Stimulated activated CD4-positive, alpha-beta T cell treated with anti-CD3 and anti-CD28 coated beads, Interleukin-12 subunit alpha, Interleukin-12 subunit beta, amount 100 ng/mL, for 24 hours (primary cell): Measurements from ENCODE around the gene IRF6.

Experiments used
- DNase-seq, 2 experiments: peaks; one replicate each; pipeline ENCODE4 v3.0.0-alpha.2; 2020; ENCODE audit warnings: low read depth in 2 of 2

The IRF6 gene

DNA sequence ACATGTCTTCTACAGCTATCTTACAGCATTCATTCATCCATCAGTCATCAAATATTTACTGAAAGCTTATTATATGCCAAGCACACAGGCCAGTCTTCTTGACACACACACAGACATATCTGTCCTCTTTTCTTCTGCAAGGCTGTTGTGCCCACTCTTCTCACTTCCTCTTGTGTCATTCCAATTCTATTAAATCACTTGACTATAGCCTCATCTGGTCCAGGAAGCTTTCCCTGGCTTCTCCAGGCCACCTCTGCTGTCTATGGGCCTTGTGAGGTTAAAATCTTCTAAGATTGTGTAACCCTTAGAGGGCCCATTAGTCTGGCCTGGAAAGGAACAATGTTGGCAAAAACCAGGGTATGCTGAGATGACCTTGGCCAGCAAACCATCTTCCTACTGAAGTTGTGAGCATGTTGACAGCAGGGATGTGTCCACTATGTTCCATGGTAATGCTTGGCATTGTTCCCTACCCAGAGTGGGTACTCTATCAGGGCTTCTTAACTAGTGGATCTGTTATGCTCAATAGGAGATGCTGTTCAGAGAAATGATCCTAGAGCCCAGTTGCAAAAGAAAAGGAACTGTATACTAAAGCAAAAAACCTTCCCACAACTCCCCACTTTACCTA lies 44.8 kb downstream of the IRF6 start:
- DNase-seq = no peak

DNA sequence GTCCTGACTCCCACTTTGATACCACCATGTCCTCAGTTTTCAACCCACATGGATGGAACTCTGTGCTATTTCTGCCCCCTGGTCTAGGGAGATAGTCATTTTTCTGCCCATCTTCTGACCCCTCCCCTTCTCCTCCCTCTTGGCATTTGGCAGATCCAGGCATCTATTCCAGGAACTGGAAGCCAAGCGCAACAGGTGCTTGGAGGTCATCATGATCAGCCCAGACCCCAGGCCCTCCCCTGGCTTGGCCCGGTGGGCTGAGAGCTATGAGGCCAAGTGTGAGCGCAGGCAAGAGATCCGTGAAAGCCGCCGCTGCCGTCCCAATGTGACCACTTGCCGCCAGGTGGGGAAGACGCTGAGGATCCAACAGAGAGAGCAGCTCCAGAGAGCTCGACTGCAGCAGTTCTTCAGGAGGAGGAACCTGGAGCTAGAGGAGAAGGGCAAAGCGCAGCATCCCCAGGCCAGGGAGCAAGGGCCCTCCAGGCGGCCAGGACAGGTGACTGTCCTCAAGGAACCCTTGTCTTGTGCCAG lies 46.0 kb downstream of the IRF6 start:
- DNase-seq = no peak

DNA sequence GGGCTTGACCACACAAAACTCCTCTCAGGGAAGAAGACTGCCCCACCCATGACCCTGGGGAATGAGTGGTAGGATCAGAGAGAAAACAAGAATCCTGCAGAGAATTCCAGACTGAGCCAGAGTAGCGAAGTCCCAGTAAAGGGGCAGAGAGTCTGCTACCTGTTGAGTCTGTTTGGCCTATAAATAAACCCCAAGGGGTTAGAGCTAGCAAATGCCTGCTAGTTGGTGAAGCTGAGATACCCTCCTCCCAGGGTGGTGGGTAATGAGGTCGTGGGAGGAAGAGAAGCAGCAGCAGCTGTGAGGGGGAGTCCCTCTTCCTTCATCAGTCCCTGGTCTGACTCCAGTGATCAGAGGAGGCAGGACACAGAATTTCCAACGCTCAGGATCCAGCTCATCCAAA lies 47.5 kb downstream of the IRF6 start:
- DNase-seq = no peak

GRCh38 chr1:209756615-209757445 lies 49.1 kb downstream of the IRF6 start:
- DNase-seq = no peak

DNA sequence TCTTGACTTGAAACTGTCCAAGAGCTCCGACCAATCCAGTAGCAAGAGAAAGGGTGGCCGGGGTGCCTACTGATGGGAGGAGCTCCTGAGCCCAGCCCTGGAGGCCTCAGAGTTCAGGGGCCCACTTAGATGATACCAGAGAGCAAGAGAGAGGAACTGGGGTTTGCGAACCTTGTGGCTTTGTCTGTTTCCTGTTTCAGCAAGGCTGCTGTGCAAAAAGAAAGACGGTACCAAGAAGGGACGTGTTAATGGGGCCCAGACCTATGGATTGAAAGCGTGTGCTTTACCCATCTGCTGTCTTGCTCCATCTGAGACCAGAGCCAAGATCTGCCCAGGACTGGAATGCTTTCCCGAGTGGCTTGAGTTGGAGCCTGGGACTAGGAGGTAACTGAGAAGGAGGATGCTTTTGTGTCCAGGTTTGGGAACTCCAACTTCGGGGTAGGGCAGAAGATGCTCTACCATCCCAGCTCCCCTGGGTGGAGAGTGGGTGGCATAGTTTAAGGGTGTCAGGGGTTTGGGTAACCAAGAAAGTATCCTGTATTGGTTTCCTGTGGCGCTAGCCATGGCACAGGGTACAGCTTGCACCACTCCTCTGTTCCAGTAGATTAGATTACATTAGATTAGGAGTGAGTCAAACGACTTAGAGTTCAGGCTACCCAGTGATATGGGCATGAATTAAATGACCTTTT lies 49.9 kb downstream of the IRF6 start, which contains the start of gene TRAF3IP3:
Gene TRAF3IP3 (plus strand): TSS at position 128 of the 689 bp plus-strand sequence. CDS start 3,987 bp downstream, outside the sequence.
- peak; percentile 61 to 72 for DNase-seq

DNA sequence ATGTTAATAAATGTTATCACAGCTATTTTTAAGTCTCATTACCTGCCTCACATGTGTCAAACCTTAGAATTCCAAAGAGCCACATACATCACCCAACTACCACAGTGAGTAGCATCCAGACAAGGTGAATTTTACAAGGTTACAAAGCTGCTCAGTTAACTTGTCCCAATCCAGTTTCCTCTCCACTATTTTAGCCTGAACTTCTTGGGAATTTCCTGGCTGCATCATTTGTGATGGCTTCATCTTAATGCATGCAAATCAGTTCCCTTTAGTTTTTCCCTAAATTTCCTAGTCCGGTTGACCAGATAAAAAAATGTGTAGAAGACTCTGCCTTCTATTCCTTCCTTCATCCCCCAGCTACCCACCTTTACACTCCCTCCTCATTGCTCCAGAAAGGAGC lies 50.7 kb downstream of the IRF6 start:
- DNase-seq = no peak

- DNase-seq = no peak
Observed at GRCh38 chr1:209752890-209753289, 53.1 kb downstream of the IRF6 start.

GRCh38 chr1:209751627-209752231 lies 54.2 kb downstream of the IRF6 start:
- DNase-seq = no peak

GRCh38 chr1:209749670-209750323 lies 56.1 kb downstream of the IRF6 start:
- no peak for DNase-seq

- no peak for DNase-seq
Observed at GRCh38 chr1:209749205-209749604, 56.7 kb downstream of the IRF6 start.

DNA sequence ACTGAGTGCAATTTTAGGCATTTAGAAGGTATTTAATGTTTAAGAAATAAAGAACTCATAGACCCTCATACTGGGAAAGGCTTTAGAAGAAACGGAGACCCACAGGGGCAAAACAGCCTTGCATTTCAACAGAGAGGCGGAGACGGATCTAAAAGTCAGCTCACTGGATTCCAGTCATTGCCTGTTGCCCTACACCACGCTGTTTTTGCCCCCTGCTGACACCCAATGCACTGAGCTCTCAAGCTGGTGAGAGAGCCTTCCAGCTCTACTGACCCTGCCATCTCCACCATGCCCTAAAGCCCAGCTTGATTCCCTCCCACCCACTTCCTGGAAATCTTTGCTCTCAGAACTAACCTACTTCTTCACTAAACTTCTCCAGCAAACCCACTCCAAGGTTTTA lies 57.3 kb downstream of the IRF6 start:
- DNase-seq = no peak

- DNase-seq = peak; percentile 72 to 90
Observed at GRCh38 chr1:209747580-209748262, 58.2 kb downstream of the IRF6 start.

DNA sequence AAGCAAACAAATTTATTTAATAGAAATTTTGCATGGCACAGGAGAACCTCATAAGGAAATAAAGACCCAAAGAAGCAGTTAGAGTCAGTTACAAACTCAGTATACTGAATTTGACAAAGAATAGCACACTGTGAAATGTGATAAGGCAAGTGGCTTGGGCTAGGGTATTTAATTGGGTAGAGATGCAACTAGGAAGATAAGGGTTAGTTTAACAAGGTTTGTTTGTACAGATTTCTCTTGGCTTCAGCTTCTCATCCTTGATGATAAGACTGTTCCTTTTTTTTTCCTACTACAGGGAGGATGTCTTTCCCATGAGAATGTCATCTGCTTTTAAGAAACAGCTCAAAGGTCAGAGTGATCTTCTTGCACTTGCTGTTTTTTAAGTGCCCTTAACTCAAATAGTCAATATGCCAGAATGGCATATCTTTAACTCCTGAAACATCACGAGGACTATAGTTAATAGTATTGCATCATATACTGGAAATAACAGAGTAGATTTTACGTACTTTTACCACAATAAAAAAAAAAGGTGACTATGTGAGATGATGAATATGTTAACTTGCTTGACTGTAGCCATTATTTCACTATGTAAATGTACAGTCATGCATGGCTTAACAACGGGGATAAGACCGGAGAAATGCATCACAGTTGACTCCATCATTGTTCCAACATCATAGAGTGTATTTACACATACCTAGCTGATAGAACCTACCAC lies 59.3 kb downstream of the IRF6 start:
- no peak for DNase-seq

GRCh38 chr1:209743145-209743482 lies 62.8 kb downstream of the IRF6 start:
- DNase-seq = no peak

GRCh38 chr1:209742409-209743144 lies 63.4 kb downstream of the IRF6 start:
- DNase-seq = no peak

DNA sequence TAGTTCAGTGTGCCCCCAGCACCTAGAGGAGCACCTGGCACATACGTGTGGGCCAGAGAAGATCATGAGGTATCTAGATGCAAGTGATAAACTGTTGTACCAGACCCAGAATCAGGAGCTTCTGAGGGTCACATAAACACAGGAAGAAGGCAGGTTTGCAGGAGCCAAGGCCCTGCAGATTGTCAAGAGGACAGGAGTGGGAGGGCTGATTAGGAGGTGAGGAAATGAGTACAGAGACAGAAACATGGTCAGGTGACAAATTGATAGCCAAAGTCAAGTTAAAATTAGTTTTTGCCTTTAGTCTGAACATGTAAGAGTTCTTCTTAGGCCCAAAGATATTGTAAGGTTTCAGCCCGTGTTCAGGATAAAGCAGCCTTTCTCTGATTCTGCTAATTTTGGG lies 64.1 kb downstream of the IRF6 start:
- DNase-seq = no peak

GRCh38 chr1:209741193-209741592 lies 64.7 kb downstream of the IRF6 start:
- no peak for DNase-seq

GRCh38 chr1:209738270-209738669 lies 67.7 kb downstream of the IRF6 start:
- no peak for DNase-seq

- DNase-seq = no peak
Observed at GRCh38 chr1:209737118-209737505, 68.8 kb downstream of the IRF6 start.
